Natural killer cell (primary cell): ENCODE results near the gene TMEM184A. TPM values are rescaled to one million over a fixed set of nuclear protein-coding genes. Genes with fewer than 3 reads are reported as not detected.

ENCODE experiments used
- ATAC-seq, 3 donors: fragments of 150-1000 bp in 2 of 3; fragments of 200-7000 bp in 1 of 3; cut with Tn5 transposase; 1 replicate in 1 of 3; 2 replicates in 2 of 3; pipeline ENCODE4 v1.10.0; 2021; ENCODE audit warnings: mild to moderate bottlenecking in 2 of 3, moderate library complexity in 2 of 3
- DNase-seq, 2 donors: peaks; one replicate each; pipeline versions ENCODE4 v3.0.0 to v3.0.0-alpha.2; 2013 to 2021; ENCODE audit warnings: mixed read lengths in 1 of 2
- H3K27ac ChIP-seq: one replicate; pipeline ENCODE4 v1.5.1; 2013; ENCODE audit warnings: mild to moderate bottlenecking, low read length
- H3K27me3 ChIP-seq: one replicate; pipeline ENCODE4 v1.6.1; 2013; ENCODE audit warnings: low read length; ENCODE audit not compliant: control insufficient read depth, insufficient read depth
- H3K36me3 ChIP-seq: one replicate; pipeline ENCODE4 v1.6.1; 2013; ENCODE audit warnings: low read length; ENCODE audit not compliant: control insufficient read depth, insufficient read depth
- H3K4me1 ChIP-seq: one replicate; pipeline ENCODE4 v1.6.1; 2013; ENCODE audit warnings: low read length; ENCODE audit not compliant: control insufficient read depth, insufficient read depth
- H3K4me3 ChIP-seq: one replicate; pipeline ENCODE4 v1.5.1; 2013; ENCODE audit warnings: low read length
- H3K9me3 ChIP-seq: one replicate; pipeline ENCODE4 v1.6.1; 2013; ENCODE audit warnings: low read length; ENCODE audit not compliant: control insufficient read depth, insufficient read depth
- H3K27ac Mint-ChIP-seq, 2 donors: one replicate each; pipeline ENCODE4 v1.8.0; 2022; ENCODE audit warnings: mild to moderate bottlenecking in 2 of 2, mixed read lengths in 2 of 2, moderate library complexity in 1 of 2
- H3K27me3 Mint-ChIP-seq, 2 donors: one replicate each; pipeline ENCODE4 v1.8.0; 2022; ENCODE audit warnings: low read depth in 2 of 2, mixed read lengths in 2 of 2
- H3K36me3 Mint-ChIP-seq: one replicate; pipeline ENCODE4 v1.8.0; 2022; ENCODE audit warnings: mixed read lengths
- H3K4me1 Mint-ChIP-seq, 2 donors: one replicate each; pipeline ENCODE4 v1.8.0; 2022; ENCODE audit warnings: mixed read lengths in 2 of 2
- H3K4me3 Mint-ChIP-seq: one replicate; pipeline ENCODE4 v1.8.0; 2022; ENCODE audit warnings: mild to moderate bottlenecking, moderate library complexity, mixed read lengths
- H3K9me3 Mint-ChIP-seq, 2 donors: one replicate each; pipeline ENCODE4 v1.8.0; 2022; ENCODE audit warnings: mixed read lengths in 2 of 2
- WGBS: methylation state at CpG from one replicate; pipeline ENCODE4 v1.1.7; 2013; ENCODE audit warnings: missing lambda C conversion rate; ENCODE audit not compliant: insufficient coverage; 5-methylcytosine and 5-hydroxymethylcytosine counted together
- intact Hi-C: fragments of 100-400 bp; cut with micrococcal nuclease; formaldehyde crosslinking; loops from one replicate; pipeline ENCODE4 v1.14.2; 2022
- total RNA-seq, 4 donors: library from RNA; stranded (reverse); fragments of 120-200 nt in 1 of 4; gene quantifications; one replicate each; pipeline versions ENCODE4 v1.2.3 to v1.2.4, GENCODE V29; 2013 to 2022
- TF ChIP-seq, protein P1 (sequence below): fragments of 200-600 bp; IDR thresholded peaks from one replicate; pipeline ENCODE4 v1.8.0; 2022; ENCODE audit warnings: antibody characterized with exemption

TMEM184A gene
- total RNA-seq, 3 donors from 2014 or later (not counting 1 experiment from before 2014, with no cell fraction given): 0.14 TPM; not detected in 2

DNA sequence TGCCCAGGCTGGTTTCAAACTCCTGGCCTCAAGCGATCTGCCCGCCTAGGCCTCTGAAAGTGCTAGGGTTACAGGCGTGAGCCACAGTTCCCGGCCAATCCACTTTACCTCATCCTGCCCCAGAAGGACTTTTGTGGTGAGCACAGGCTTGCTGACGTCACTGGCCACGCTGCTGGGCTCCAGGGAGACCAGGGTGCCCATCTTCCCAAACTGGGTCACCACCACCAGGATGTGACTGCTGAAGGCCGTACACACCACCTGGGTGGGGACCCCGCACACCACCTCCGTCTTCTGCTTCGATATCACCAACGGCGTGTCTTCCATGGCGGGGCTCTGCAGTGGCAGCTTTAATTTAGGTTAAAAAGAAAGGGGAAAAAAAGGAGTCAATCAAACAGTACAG lies 13.0 kb upstream of the TMEM184A start:
- peak overlapping the region; percentile 85 for H3K27ac ChIP-seq
- no peaks in the 10 kb centered on the region for H3K9me3 ChIP-seq
- Mint-ChIP-seq H3K4me1 (peaks cover 17 to 20% of the 10 kb centered on the region in 2 donors), H3K36me3 (no peaks in the 10 kb centered on the region), H3K4me3 (peak overlapping the region; percentile 85), H3K27me3 (no peaks in the 10 kb centered on the region), H3K9me3 (no peaks in the 10 kb centered on the region), H3K27ac (peak overlapping the region; percentile 85 to 88)
- peak in 1 of 2 donors; percentile 64 for DNase-seq
- intact Hi-C loops: loop anchor here (1.0 kb wide), 1 partner anchor 37 kb away; no protein-coding TSS in a partner anchor
- TF ChIP-seq, protein P1, sequence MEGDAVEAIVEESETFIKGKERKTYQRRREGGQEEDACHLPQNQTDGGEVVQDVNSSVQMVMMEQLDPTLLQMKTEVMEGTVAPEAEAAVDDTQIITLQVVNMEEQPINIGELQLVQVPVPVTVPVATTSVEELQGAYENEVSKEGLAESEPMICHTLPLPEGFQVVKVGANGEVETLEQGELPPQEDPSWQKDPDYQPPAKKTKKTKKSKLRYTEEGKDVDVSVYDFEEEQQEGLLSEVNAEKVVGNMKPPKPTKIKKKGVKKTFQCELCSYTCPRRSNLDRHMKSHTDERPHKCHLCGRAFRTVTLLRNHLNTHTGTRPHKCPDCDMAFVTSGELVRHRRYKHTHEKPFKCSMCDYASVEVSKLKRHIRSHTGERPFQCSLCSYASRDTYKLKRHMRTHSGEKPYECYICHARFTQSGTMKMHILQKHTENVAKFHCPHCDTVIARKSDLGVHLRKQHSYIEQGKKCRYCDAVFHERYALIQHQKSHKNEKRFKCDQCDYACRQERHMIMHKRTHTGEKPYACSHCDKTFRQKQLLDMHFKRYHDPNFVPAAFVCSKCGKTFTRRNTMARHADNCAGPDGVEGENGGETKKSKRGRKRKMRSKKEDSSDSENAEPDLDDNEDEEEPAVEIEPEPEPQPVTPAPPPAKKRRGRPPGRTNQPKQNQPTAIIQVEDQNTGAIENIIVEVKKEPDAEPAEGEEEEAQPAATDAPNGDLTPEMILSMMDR: no peak
- ATAC-seq: no peak
- no peaks in the 10 kb centered on the region for H3K27me3 ChIP-seq
- 43% methylated on average over 13 of the region's 13 CpGs for WGBS
- peak overlapping the region; percentile 71 for H3K4me3 ChIP-seq
- peaks cover 13% of the 10 kb centered on the region for H3K36me3 ChIP-seq
- peaks cover 25% of the 10 kb centered on the region for H3K4me1 ChIP-seq

GRCh38 chr7:1567896-1568510 lies 12.0 kb upstream of the TMEM184A start:
- Mint-ChIP-seq H3K27me3 (no peaks in the 10 kb centered on the region), H3K9me3 (no peaks in the 10 kb centered on the region), H3K27ac (peak overlapping the region in 1 of 2 donors; percentile 85), H3K4me3 (peak overlapping the region; percentile 6), H3K4me1 (peaks cover 17 to 20% of the 10 kb centered on the region in 2 donors), H3K36me3 (no peaks in the 10 kb centered on the region)
- H3K27ac ChIP-seq: no peak overlapping the region
- intact Hi-C loops: no loop called here
- WGBS: 97% methylated on average over 17 of the region's 17 CpGs
- no peak for DNase-seq
- TF ChIP-seq, protein P1: no peak
- H3K9me3 ChIP-seq: no peaks in the 10 kb centered on the region
- peaks cover 13% of the 10 kb centered on the region for H3K36me3 ChIP-seq
- H3K4me3 ChIP-seq: no peak overlapping the region
- ATAC-seq: no peak
- no peaks in the 10 kb centered on the region for H3K27me3 ChIP-seq
- peaks cover 25% of the 10 kb centered on the region for H3K4me1 ChIP-seq

DNA sequence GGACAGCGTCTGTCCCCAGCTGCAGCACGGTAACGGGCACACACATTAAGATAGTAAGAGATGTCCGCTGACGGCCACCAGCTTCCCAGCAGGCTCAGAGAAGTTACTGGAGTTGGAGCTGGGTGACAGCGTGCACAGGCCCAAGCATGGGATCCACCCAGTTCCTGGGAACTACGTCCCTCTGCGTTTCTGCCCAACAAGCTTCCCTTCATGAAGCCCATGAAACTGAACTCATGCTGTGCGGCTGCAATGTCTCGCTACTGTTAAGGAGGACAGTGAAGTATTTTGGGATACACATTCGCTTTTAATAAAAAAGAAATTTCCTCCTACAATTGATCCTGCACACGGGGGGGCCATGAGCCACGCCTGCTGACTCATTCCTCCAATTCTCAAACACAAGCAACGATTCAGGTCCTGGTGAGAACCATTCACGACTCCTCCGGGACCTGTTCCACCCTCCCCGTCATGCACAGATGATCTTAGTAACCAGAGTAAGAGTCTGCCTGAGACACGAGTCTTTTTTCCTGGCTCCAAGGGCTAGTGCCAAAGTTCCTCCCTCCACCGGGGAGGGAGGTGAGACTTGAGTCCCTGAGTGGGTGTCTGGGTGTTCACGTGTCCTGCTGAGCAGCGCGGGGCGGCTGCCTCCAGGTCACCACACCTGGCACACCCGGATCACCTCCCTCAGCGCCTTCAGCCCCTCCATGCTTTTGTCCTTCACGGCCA lies 11.2 kb upstream of the TMEM184A start:
- Mint-ChIP-seq H3K36me3 (no peaks in the 10 kb centered on the region), H3K9me3 (no peaks in the 10 kb centered on the region), H3K27me3 (no peaks in the 10 kb centered on the region), H3K4me1 (peaks cover 17 to 18% of the 10 kb centered on the region in 2 donors), H3K27ac (peak overlapping the region in 1 of 2 donors; percentile 26), H3K4me3 (no peak overlapping the region)
- DNase-seq (no peak), ATAC-seq (no peak)
- Histone ChIP-seq H3K27ac (no peak overlapping the region), H3K36me3 (peaks cover 13% of the 10 kb centered on the region), H3K9me3 (no peaks in the 10 kb centered on the region), H3K4me1 (peaks cover 25% of the 10 kb centered on the region), H3K27me3 (no peaks in the 10 kb centered on the region), H3K4me3 (no peak overlapping the region)
- WGBS: 90% methylated on average over 26 of the region's 26 CpGs
- TF ChIP-seq, protein P1: no peak
- intact Hi-C loops: no loop called here
